GM20000 (cell line): ENCODE measurements around the gene BCKDK.
A peak's percentile ranks its signal among the peaks of the same experiment; 100 is the strongest.

Source experiments
- DNase-seq: peaks from one replicate; pipeline ENCODE4 v3.0.0; 2012; ENCODE audit warnings: low spot score
- CTCF ChIP-seq: IDR thresholded peaks from 2 replicates; pipeline ENCODE4 v1.5.1; 2012; ENCODE audit warnings: mild to moderate bottlenecking, control low read depth; ENCODE audit errors: extremely low read depth, missing control alignments

Gene BCKDK

GRCh38 chr16:31105677-31106213 lies 2.4 kb upstream of the BCKDK start:
- peak; percentile 72 for TF ChIP-seq CTCF
- DNase-seq, result peak; percentile 91

- no peak for DNase-seq
- TF ChIP-seq CTCF, result no peak
Measured at GRCh38 chr16:31106509-31107464, 1.4 kb upstream of the BCKDK start.

- peak; percentile 85 for DNase-seq
Measured at GRCh38 chr16:31107465-31107867, 720 bp upstream of the BCKDK start.

GRCh38 chr16:31108794-31109558 lies 790 bp downstream of the BCKDK start:
- no peak for TF ChIP-seq CTCF
- DNase-seq, result no peak

More at GRCh38 chr16:31107465-31107867, 720 bp upstream of the BCKDK start:
- no peak for TF ChIP-seq CTCF

GRCh38 chr16:31109622-31110021 lies 1.4 kb downstream of the BCKDK start:
- DNase-seq, result no peak
- TF ChIP-seq CTCF, result no peak

GRCh38 chr16:31110106-31111034 lies 2.2 kb downstream of the BCKDK start:
- no peak for DNase-seq
- TF ChIP-seq CTCF, result no peak
